ENCODE data around the gene SP1. TPM values are rescaled to one million over a fixed set of nuclear protein-coding genes. Genes with fewer than 3 reads are reported as not detected.

Gene SP1
- total RNA-seq, 1 experiment from 2014 or later: 76.8 TPM

DNA sequence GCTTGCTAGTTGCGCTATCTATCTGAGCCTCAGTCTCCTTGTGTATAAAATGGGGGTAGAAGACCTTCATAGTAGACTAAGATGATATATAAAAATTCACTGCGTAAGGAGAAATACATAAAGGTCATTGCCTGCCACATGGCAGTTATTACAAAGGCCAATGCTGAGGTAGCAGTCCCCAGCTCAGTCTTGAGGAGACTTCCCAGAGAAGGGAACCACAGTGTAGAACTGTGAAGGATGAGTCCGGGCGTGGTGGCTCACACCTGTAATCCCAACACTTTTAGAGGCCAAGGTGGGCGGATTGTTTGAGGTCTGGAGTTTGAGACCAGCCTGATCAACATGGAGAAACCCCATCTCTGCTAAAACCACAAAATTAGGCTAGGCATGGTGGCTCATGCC lies 26.7 kb upstream of the SP1 start:
- Mint-ChIP-seq H3K36me3 (ENCODE audit: insufficient read depth in 1 of 3, low read depth in 3 of 3) (no peaks in the 10 kb centered on the region), H3K27ac (no peak overlapping the region), H3K4me1 (peaks cover 5 to 6% of the 10 kb centered on the region in 2 experiments; a peak in 3 of 4 replicates), H3K27me3 (ENCODE audit: low read depth) (no peaks in the 10 kb centered on the region; the same call in none of the 2 replicates), H3K4me3 (no peak overlapping the region), H3K9me3 (no peaks in the 10 kb centered on the region; a peak in 1 of 5 replicates)
- Histone ChIP-seq H3K23ac (ENCODE audit: insufficient read length, low read depth, low read length) (no peak overlapping the region), H3K79me2 (ENCODE audit: insufficient read depth, low read length) (no peaks in the 10 kb centered on the region), H3K9ac (ENCODE audit: extremely low read depth, insufficient read length, low read length) (no peak overlapping the region), H3K56ac (ENCODE audit: insufficient read length, low read depth, low read length) (no peak overlapping the region), H3K23me2 (ENCODE audit: insufficient read length, low read depth, low read length, poor library complexity, severe bottlenecking) (no peaks in the 10 kb centered on the region), H2BK12ac (ENCODE audit: insufficient read length, low read depth, low read length) (no peak overlapping the region), H2BK15ac (ENCODE audit: low read depth, low read length) (no peak overlapping the region), H2AFZ (ENCODE audit: low read length) (no peak overlapping the region), H3K4me1 (ENCODE audit: insufficient read depth, low read length) (no peaks in the 10 kb centered on the region), H3K27ac (ENCODE audit: insufficient read length, low read depth, low read length) (no peak overlapping the region), H2BK5ac (ENCODE audit: insufficient read length, low read length) (no peak overlapping the region), H2AK5ac (ENCODE audit: insufficient read length, low read length) (no peak overlapping the region), H2BK120ac (ENCODE audit: low read depth, low read length, poor library complexity, severe bottlenecking) (no peak overlapping the region), H3K27me3 (ENCODE audit: insufficient read depth, low read length) (no peaks in the 10 kb centered on the region), H2BK20ac (ENCODE audit: low read depth, low read length, poor library complexity, severe bottlenecking) (no peak overlapping the region), H4K91ac (ENCODE audit: insufficient read length, low read depth, low read length) (no peak overlapping the region), H4K8ac (replicated peaks; ENCODE audit: insufficient read length, low read depth, low read length) (no peak overlapping the region), H4K20me1 (ENCODE audit: control insufficient read depth, insufficient read depth, insufficient read length) (no peaks in the 10 kb centered on the region), H3K18ac (ENCODE audit: insufficient read length, low read depth, low read length) (no peak overlapping the region), H3T11ph (ENCODE audit: low read length) (no peak overlapping the region), H3K4me2 (ENCODE audit: insufficient read depth, insufficient read length, low read length) (no peak overlapping the region), H3K9me3 (ENCODE audit: control insufficient read depth, low read depth, low read length) (no peaks in the 10 kb centered on the region), H4K5ac (ENCODE audit: insufficient read length, low read depth, low read length) (no peak overlapping the region), H3K14ac (ENCODE audit: insufficient read depth, low read length) (no peak overlapping the region), H3K79me1 (ENCODE audit: insufficient read depth, low read depth, low read length, poor library complexity, severe bottlenecking) (no peaks in the 10 kb centered on the region), H3K4ac (ENCODE audit: low read depth, low read length) (no peak overlapping the region)
- no peak for DNase-seq
- TF ChIP-seq, protein P1, sequence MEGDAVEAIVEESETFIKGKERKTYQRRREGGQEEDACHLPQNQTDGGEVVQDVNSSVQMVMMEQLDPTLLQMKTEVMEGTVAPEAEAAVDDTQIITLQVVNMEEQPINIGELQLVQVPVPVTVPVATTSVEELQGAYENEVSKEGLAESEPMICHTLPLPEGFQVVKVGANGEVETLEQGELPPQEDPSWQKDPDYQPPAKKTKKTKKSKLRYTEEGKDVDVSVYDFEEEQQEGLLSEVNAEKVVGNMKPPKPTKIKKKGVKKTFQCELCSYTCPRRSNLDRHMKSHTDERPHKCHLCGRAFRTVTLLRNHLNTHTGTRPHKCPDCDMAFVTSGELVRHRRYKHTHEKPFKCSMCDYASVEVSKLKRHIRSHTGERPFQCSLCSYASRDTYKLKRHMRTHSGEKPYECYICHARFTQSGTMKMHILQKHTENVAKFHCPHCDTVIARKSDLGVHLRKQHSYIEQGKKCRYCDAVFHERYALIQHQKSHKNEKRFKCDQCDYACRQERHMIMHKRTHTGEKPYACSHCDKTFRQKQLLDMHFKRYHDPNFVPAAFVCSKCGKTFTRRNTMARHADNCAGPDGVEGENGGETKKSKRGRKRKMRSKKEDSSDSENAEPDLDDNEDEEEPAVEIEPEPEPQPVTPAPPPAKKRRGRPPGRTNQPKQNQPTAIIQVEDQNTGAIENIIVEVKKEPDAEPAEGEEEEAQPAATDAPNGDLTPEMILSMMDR (conservative IDR thresholded peaks at IDR 0.05): no peak
- no CpG with 5 or more reads among the region's 5 CpGs for WGBS (ENCODE audit: extremely low coverage, insufficient read length, low lambda C conversion rate)

Data from H9 (cell line).